IPS-18a (cell line): ENCODE results near the gene HOXB6.

ENCODE experiments used
- H3K27ac ChIP-seq: one replicate; pipeline ENCODE4 v1.5.1; 2013; ENCODE audit warnings: low read length
- H3K27me3 ChIP-seq: one replicate; pipeline ENCODE4 v1.6.1; 2013; ENCODE audit warnings: mild to moderate bottlenecking, low read length; ENCODE audit not compliant: control insufficient read depth, insufficient read depth
- H3K36me3 ChIP-seq: one replicate; pipeline ENCODE4 v1.6.1; 2013; ENCODE audit warnings: low read depth, low read length; ENCODE audit not compliant: control insufficient read depth
- H3K4me1 ChIP-seq: one replicate; pipeline ENCODE4 v1.6.1; 2013; ENCODE audit warnings: low read depth, low read length; ENCODE audit not compliant: control insufficient read depth
- H3K4me3 ChIP-seq: one replicate; pipeline ENCODE4 v1.5.1; 2013; ENCODE audit warnings: low read length
- H3K9ac ChIP-seq: one replicate; pipeline ENCODE4 v1.6.1; 2013; ENCODE audit warnings: mild to moderate bottlenecking, low read length, moderate library complexity
- H3K9me3 ChIP-seq: one replicate; pipeline ENCODE4 v1.6.1; 2013; ENCODE audit warnings: low read depth, low read length; ENCODE audit not compliant: control insufficient read depth

HOXB6 gene

GRCh38 chr17:48551214-48551555, 53.6 kb downstream of the HOXB6 start:
- H3K27ac ChIP-seq, result no peak overlapping the region
- no peak overlapping the region for H3K9ac ChIP-seq
- H3K9me3 ChIP-seq, result no peaks in the 10 kb centered on the region
- peaks cover 11% of the 10 kb centered on the region for H3K4me1 ChIP-seq
- no peaks in the 10 kb centered on the region for H3K36me3 ChIP-seq
- H3K27me3 ChIP-seq, result peaks cover 100% of the 10 kb centered on the region
- no peak overlapping the region for H3K4me3 ChIP-seq

DNA sequence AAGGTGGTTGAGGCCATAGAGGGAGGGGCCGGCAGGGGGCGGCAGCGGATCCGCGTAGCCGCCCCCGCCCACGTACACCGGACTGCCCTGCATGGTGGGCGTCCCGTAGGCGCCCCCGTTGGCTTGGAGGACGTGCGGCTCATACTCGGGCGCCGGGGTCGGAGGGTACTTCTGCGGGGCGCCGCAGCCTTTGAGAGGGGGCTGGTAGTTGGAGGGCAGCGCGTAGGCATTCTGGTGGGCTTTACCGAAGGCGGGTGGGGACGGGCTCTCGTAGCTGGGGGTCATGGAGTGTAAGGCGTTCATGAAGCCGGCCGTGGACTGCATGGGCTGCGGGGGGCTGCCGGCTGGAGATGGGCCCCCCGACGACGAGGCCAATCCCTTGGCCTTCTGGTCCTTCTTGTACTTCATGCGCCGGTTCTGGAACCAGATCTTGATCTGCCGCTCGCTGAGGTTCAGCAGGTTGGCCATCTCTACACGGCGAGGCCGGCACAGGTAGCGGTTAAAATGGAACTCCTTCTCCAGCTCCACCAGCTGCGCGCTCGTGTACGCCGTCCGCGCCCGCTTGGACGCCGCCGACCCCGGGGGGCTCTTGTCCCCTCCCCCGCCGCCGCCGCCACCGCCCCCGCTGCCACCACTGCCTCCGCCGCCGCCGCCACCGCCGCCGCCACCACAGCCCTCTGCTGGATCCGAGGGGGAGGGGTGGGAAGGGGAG, 54.1 kb downstream of the HOXB6 start:
- Histone ChIP-seq H3K9me3 (no peaks in the 10 kb centered on the region), H3K27me3 (peaks cover 100% of the 10 kb centered on the region), H3K4me3 (no peak overlapping the region), H3K27ac (no peak overlapping the region), H3K9ac (no peak overlapping the region), H3K36me3 (no peaks in the 10 kb centered on the region), H3K4me1 (peaks cover 12% of the 10 kb centered on the region)

- H3K9me3 ChIP-seq, result no peaks in the 10 kb centered on the region
- H3K4me1 ChIP-seq, result peaks cover 12% of the 10 kb centered on the region
- H3K27me3 ChIP-seq, result peaks cover 100% of the 10 kb centered on the region
- no peak overlapping the region for H3K4me3 ChIP-seq
- H3K36me3 ChIP-seq, result no peaks in the 10 kb centered on the region
- no peak overlapping the region for H3K27ac ChIP-seq
- no peak overlapping the region for H3K9ac ChIP-seq
Measured at GRCh38 chr17:48549914-48550501, 54.8 kb downstream of the HOXB6 start.

DNA sequence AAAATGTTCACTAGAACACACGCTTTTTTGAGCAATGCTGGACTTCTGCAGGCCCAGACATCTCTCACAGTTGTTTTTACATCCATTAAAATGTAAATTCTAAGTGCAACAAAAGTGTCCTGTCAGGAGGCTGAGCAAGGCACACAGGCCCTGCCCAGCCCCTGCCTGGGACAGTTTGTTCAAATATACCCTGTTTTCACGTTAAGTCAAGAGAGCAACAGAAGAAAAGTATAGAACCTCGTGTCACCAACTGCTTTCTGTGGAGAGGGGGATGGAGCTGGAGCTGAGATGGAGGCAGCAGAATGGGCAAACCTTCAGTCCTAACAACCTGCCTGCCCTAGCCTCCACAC, 55.5 kb downstream of the HOXB6 start:
- Histone ChIP-seq H3K36me3 (no peaks in the 10 kb centered on the region), H3K4me3 (no peak overlapping the region), H3K9ac (no peak overlapping the region), H3K27me3 (peaks cover 100% of the 10 kb centered on the region), H3K4me1 (peaks cover 12% of the 10 kb centered on the region), H3K27ac (no peak overlapping the region), H3K9me3 (no peaks in the 10 kb centered on the region)

DNA sequence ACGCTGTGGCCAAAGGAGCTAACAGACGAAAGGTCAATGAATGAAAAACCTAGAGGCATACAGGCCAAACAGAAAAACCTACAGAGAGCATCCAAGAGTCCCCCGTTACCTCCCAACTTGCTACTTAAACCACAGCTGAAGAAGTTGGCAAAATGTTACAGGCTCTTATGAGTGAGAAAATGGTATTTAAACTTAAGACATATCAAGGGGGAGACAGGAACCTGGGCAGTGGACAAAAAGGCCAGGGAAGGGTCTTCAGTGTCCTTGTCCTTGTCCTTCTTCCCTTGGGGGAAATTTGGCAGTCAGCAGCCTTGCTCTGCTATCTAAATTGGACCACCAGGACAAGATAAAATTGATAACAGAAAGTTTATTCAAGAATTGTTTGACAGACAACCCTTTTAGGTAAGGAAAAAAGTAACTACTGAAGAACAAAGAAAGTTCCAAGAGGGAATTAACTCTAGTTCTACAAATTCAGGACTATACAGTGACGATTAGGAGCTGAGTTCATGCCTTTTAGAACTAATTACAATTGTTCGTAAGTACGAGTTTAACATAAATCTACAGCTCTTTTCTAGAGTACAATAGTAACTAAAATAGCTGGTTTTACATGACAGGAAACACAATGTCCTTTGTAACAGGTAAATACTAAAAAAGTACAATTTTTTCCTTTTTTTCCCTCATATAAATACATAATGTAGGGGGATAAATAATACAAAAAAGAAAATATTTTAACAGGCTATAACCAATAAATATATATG, 56.1 kb downstream of the HOXB6 start:
- no peaks in the 10 kb centered on the region for H3K36me3 ChIP-seq
- H3K4me1 ChIP-seq, result peaks cover 16% of the 10 kb centered on the region
- no peak overlapping the region for H3K4me3 ChIP-seq
- H3K27ac ChIP-seq, result no peak overlapping the region
- no peaks in the 10 kb centered on the region for H3K9me3 ChIP-seq
- H3K9ac ChIP-seq, result no peak overlapping the region
- peaks cover 100% of the 10 kb centered on the region for H3K27me3 ChIP-seq

DNA sequence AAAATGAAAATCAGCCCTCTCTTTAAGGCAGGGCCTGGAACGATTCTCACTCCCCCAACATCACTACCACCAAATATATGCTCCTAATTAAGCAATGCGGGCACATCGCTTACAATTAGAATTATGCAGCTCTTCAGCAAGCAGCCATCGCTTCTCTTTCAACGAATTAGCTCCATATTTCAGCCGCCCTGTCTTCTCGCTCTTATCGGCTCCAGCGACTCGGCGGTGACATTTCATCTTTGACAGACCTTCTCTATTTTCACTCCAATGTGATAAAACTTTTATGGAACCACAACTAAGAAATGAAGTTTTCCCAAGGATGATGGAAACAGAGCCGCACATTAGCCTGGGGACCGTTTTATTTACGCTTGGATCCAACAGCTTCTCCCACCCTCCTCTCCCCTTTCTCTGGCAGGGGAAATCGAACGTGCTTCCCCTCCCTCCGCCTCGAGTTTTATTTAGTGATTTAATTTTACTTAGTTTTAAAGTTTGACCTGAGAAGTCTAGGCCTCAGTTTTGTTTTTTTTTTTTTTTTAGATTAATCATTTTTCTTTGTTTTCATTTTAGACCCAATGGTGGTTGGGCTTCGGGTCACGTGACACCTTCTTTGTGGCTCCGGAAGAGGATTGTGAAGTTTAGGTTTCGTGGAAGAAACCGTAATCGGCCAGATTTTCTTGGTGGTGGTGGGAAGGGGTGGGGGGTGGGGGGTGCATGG, 56.8 kb downstream of the HOXB6 start:
- Histone ChIP-seq H3K9ac (no peak overlapping the region), H3K36me3 (no peaks in the 10 kb centered on the region), H3K27me3 (peaks cover 100% of the 10 kb centered on the region), H3K4me3 (no peak overlapping the region), H3K4me1 (peaks cover 16% of the 10 kb centered on the region), H3K27ac (no peak overlapping the region), H3K9me3 (no peaks in the 10 kb centered on the region)

- peaks cover 100% of the 10 kb centered on the region for H3K27me3 ChIP-seq
- H3K4me3 ChIP-seq, result peak overlapping the region; percentile 7
- H3K9me3 ChIP-seq, result no peaks in the 10 kb centered on the region
- H3K4me1 ChIP-seq, result peaks cover 19% of the 10 kb centered on the region
- H3K27ac ChIP-seq, result no peak overlapping the region
- H3K36me3 ChIP-seq, result no peaks in the 10 kb centered on the region
- no peak overlapping the region for H3K9ac ChIP-seq
Measured at GRCh38 chr17:48546924-48547807, 57.6 kb downstream of the HOXB6 start.

DNA sequence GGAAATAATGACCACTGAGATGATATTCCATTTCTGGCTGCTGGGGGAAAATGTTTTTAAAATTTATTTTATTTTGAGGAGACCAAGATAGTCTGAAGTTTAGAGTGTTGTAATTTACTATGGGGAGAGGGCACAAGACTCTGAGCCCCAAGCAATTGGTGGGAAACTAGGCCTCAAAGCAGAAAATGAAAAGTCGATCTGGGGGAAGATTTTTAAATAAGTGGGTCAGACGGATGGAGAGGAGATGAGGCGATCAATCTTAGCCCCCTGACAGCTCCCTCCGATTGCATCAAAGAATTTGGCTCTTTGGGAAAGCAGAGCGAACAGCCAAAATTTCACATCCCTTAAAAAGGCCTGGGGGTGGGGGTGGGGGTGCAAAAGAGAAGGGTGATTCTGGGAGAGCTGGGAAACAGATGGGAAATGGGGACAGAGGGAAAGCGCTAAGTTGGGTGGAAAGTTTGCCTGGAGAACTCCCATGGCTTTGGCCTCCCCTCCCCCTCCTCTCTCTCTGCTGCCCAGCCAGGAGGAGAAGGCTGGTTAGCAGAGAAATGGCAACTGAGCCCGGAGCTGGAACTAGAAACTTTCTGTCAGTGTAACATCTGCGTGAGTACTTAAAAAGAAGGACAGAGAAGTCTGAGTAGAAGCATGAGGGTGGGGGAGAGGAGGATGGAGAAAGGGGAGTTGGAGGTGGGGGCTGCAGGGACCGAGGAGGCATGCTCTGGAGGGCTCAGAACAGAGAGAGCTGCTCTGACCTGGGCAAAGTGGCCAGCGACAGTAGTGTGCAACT, 58.5 kb downstream of the HOXB6 start:
- Histone ChIP-seq H3K4me1 (peaks cover 19% of the 10 kb centered on the region), H3K9ac (no peak overlapping the region), H3K27ac (no peak overlapping the region), H3K27me3 (peaks cover 100% of the 10 kb centered on the region), H3K4me3 (peak overlapping the region; percentile 7), H3K36me3 (no peaks in the 10 kb centered on the region), H3K9me3 (no peaks in the 10 kb centered on the region)
